Mucosa of descending colon (tissue), 3 donors: Measurements from ENCODE around the gene FLRT1. TPM values are rescaled to one million over a fixed set of nuclear protein-coding genes. Genes with fewer than 3 reads are reported as not detected.
A peak's percentile ranks its signal among the peaks of the same experiment; 100 is the strongest.

Experiments used
- ATAC-seq: fragments of 200-7000 bp; cut with Tn5 transposase; one replicate; pipeline ENCODE4 v1.9.1; 2020; ENCODE audit warnings: mild to moderate bottlenecking, moderate library complexity
- DNase-seq, 3 donors: peaks; one replicate each; pipeline ENCODE4 v3.0.0-alpha.2; 2020
- H3K36me3 ChIP-seq: fragments of 200-600 bp; one replicate; pipeline ENCODE4 v1.8.0; 2021; ENCODE audit warnings: low read depth, mild to moderate bottlenecking
- H3K4me1 ChIP-seq: fragments of 200-600 bp; one replicate; pipeline ENCODE4 v1.8.0; 2021; ENCODE audit warnings: low read depth, mild to moderate bottlenecking
- H3K4me3 ChIP-seq: fragments of 200-600 bp; one replicate; pipeline ENCODE4 v1.8.0; 2021; ENCODE audit warnings: mild to moderate bottlenecking
- H3K9me3 ChIP-seq: fragments of 200-600 bp; one replicate; pipeline ENCODE4 v1.8.0; 2021; ENCODE audit warnings: mild to moderate bottlenecking
- CTCF ChIP-seq: fragments of 200-600 bp; IDR thresholded peaks from one replicate; pipeline ENCODE4 v1.8.0; 2022; ENCODE audit warnings: antibody characterized with exemption, mild to moderate bottlenecking
- intact Hi-C, 2 donors: fragments of 100-400 bp; cut with DNase I in 1 of 2; cut with micrococcal nuclease in 1 of 2; formaldehyde crosslinking; loops; one replicate each; pipeline versions ENCODE4 v1.11.0 to v1.11.1; 2022; cut with DNase I, micrococcal nuclease
- total RNA-seq, 3 donors: library from RNA; stranded (reverse); fragmentation: NEBNext Ultra II Directional in 2 of 3; extraction: Animal tissue kit (Norgen Biotek cat#: 25700) in 2 of 3; gene quantifications; one replicate each; pipeline versions ENCODE4 v1.2.1 to v1.2.4, GENCODE V29; 2021 to 2023
- donor health status: DM: no; HTN: no; CAD: no; lungs with moderate emphysema.
- donor health status: DM: no; HTN: no; CAD: no.
- donor health status: DM: no; HTN: yes; CAD: no.

The FLRT1 gene
- total RNA-seq, 3 donors from 2014 or later, result 0.31 to 8.9 (median 0.38) TPM

- no peak overlapping the region for H3K4me3 ChIP-seq
- intact Hi-C loops, result loop anchor here in 1 of 2 donors (10.0 kb wide), 1 partner anchor 137 kb away; no protein-coding TSS in a partner anchor
- H3K4me1 ChIP-seq, result peaks cover 5% of the 10 kb centered on the region
- DNase-seq (peak; percentile 61 to 77 (median 73)), ATAC-seq (peak; percentile 85)
- no peak for TF ChIP-seq CTCF
- H3K36me3 ChIP-seq, result no peaks in the 10 kb centered on the region
- H3K9me3 ChIP-seq, result no peaks in the 10 kb centered on the region
These were observed 28.0 kb upstream of the FLRT1 start for GRCh38 chr11:64007629-64008282.

GRCh38 chr11:64008283-64008913, 27.3 kb upstream of the FLRT1 start:
- Histone ChIP-seq H3K36me3 (no peaks in the 10 kb centered on the region), H3K9me3 (no peaks in the 10 kb centered on the region), H3K4me1 (peaks cover 5% of the 10 kb centered on the region), H3K4me3 (no peak overlapping the region)
- intact Hi-C loops, result loop anchor here in 1 of 2 donors (10.0 kb wide), 1 partner anchor 136 kb away; no protein-coding TSS in a partner anchor
- ATAC-seq (no peak), DNase-seq (no peak)
- TF ChIP-seq CTCF, result no peak

GRCh38 chr11:64008914-64009633, 26.7 kb upstream of the FLRT1 start:
- no peak for ATAC-seq
- TF ChIP-seq CTCF, result no peak
- intact Hi-C loops, result loop anchor here in 1 of 2 donors (10.0 kb wide), 1 partner anchor 136 kb away; no protein-coding TSS in a partner anchor

GRCh38 chr11:64009710-64010109, 26.0 kb upstream of the FLRT1 start:
- Histone ChIP-seq H3K4me3 (no peak overlapping the region), H3K9me3 (no peaks in the 10 kb centered on the region), H3K36me3 (no peaks in the 10 kb centered on the region), H3K4me1 (peaks cover 5% of the 10 kb centered on the region)
- DNase-seq, result no peak
- intact Hi-C loops, result loop anchor here in 1 of 2 donors (10.0 kb wide), 1 partner anchor 135 kb away; no protein-coding TSS in a partner anchor
- TF ChIP-seq CTCF, result no peak
- no peak for ATAC-seq

More at GRCh38 chr11:64008914-64009633, 26.7 kb upstream of the FLRT1 start:
- H3K4me3 ChIP-seq, result no peak overlapping the region
- no peaks in the 10 kb centered on the region for H3K9me3 ChIP-seq
- H3K36me3 ChIP-seq, result no peaks in the 10 kb centered on the region
- peaks cover 5% of the 10 kb centered on the region for H3K4me1 ChIP-seq
- DNase-seq, result no peak

- peaks cover 5% of the 10 kb centered on the region for H3K4me1 ChIP-seq
- H3K9me3 ChIP-seq, result no peaks in the 10 kb centered on the region
- H3K36me3 ChIP-seq, result no peaks in the 10 kb centered on the region
- no peak overlapping the region for H3K4me3 ChIP-seq
- ATAC-seq (no peak), DNase-seq (no peak)
- intact Hi-C loops, result no loop called here
- TF ChIP-seq CTCF, result no peak
These were observed 24.9 kb upstream of the FLRT1 start for GRCh38 chr11:64010783-64011182.
